Type B pancreatic cell (in vitro differentiated cells): Measurements from ENCODE around the gene SLC38A2. TPM values are rescaled to one million over a fixed set of nuclear protein-coding genes. Genes with fewer than 3 reads are reported as not detected.

Experiments used
- DNase-seq: peaks from one replicate; pipeline ENCODE4 v3.0.0; 2021; ENCODE audit warnings: mixed read lengths; ENCODE audit not compliant: unreplicated experiment; ENCODE audit errors: extremely low spot score
- H3K27ac Mint-ChIP-seq: 2 replicates; pipeline ENCODE4 v1.8.0; 2021; ENCODE audit warnings: mild to moderate bottlenecking, mixed read lengths
- H3K27me3 Mint-ChIP-seq: 2 replicates; pipeline ENCODE4 v1.8.0; 2021; ENCODE audit warnings: mixed read lengths
- H3K36me3 Mint-ChIP-seq: 2 replicates; pipeline ENCODE4 v1.8.0; 2021; ENCODE audit warnings: mixed read lengths
- H3K4me1 Mint-ChIP-seq: one replicate; pipeline ENCODE4 v1.8.0; 2021; ENCODE audit warnings: mixed read lengths; ENCODE audit not compliant: unreplicated experiment
- H3K4me3 Mint-ChIP-seq: 2 replicates; pipeline ENCODE4 v1.8.0; 2021; ENCODE audit warnings: mild to moderate bottlenecking, mixed read lengths
- H3K9me3 Mint-ChIP-seq: 2 replicates; pipeline ENCODE4 v1.8.0; 2021; ENCODE audit warnings: mixed read lengths
- CTCF ChIP-seq: fragments of 200-600 bp; sonication (generic); conservative IDR thresholded peaks from 2 replicates; pipeline ENCODE4 v1.5.0; 2021; ENCODE audit warnings: antibody characterized with exemption, mild to moderate bottlenecking
- total RNA-seq: library from RNA; stranded (reverse); gene quantifications from 2 replicates; pipeline ENCODE4 v1.2.1, GENCODE V29; 2021; ENCODE audit warnings: low replicate concordance

Gene SLC38A2
- total RNA-seq, 1 donor from 2014 or later: 204 TPM

- H3K9me3 Mint-ChIP-seq: peaks cover 3% of the 10 kb centered on the region
- TF ChIP-seq CTCF: no peak
- H3K4me1 Mint-ChIP-seq: no peaks in the 10 kb centered on the region
- H3K27me3 Mint-ChIP-seq: no peaks in the 10 kb centered on the region
- no peak overlapping the region for H3K27ac Mint-ChIP-seq
- no peak for DNase-seq
- no peak overlapping the region for H3K4me3 Mint-ChIP-seq
- no peaks in the 10 kb centered on the region for H3K36me3 Mint-ChIP-seq
Observed at GRCh38 chr12:46412857-46413256, 40.3 kb upstream of the SLC38A2 start.

- no peak overlapping the region for H3K27ac Mint-ChIP-seq
- no peaks in the 10 kb centered on the region for H3K4me1 Mint-ChIP-seq
- H3K36me3 Mint-ChIP-seq: no peaks in the 10 kb centered on the region
- no peak overlapping the region for H3K4me3 Mint-ChIP-seq
- H3K9me3 Mint-ChIP-seq: peaks cover 3% of the 10 kb centered on the region
- no peak for TF ChIP-seq CTCF
- DNase-seq: no peak
- no peaks in the 10 kb centered on the region for H3K27me3 Mint-ChIP-seq
Observed at GRCh38 chr12:46410495-46410894, 37.9 kb upstream of the SLC38A2 start.

- TF ChIP-seq CTCF: no peak
- no peaks in the 10 kb centered on the region for H3K27me3 Mint-ChIP-seq
- H3K27ac Mint-ChIP-seq: no peak overlapping the region
- DNase-seq: no peak
- H3K4me3 Mint-ChIP-seq: no peak overlapping the region
- H3K9me3 Mint-ChIP-seq: peaks cover 3% of the 10 kb centered on the region
- no peaks in the 10 kb centered on the region for H3K36me3 Mint-ChIP-seq
- H3K4me1 Mint-ChIP-seq: no peaks in the 10 kb centered on the region
Observed at GRCh38 chr12:46409974-46410373, 37.4 kb upstream of the SLC38A2 start.

- Mint-ChIP-seq H3K36me3 (no peaks in the 10 kb centered on the region), H3K27me3 (no peaks in the 10 kb centered on the region), H3K9me3 (peaks cover 3% of the 10 kb centered on the region), H3K4me1 (no peaks in the 10 kb centered on the region), H3K27ac (no peak overlapping the region), H3K4me3 (no peak overlapping the region)
- no peak for TF ChIP-seq CTCF
- DNase-seq: no peak
Observed at GRCh38 chr12:46409342-46409741, 36.8 kb upstream of the SLC38A2 start.

GRCh38 chr12:46408441-46408840 is 35.9 kb upstream of the SLC38A2 start:
- no peak overlapping the region for H3K27ac Mint-ChIP-seq
- no peak for TF ChIP-seq CTCF
- no peak overlapping the region for H3K4me3 Mint-ChIP-seq

GRCh38 chr12:46407361-46407760 is 34.8 kb upstream of the SLC38A2 start:
- H3K4me1 Mint-ChIP-seq: peaks cover 11% of the 10 kb centered on the region
- no peaks in the 10 kb centered on the region for H3K36me3 Mint-ChIP-seq
- H3K4me3 Mint-ChIP-seq: no peak overlapping the region
- peaks cover 3% of the 10 kb centered on the region for H3K9me3 Mint-ChIP-seq
- no peak overlapping the region for H3K27ac Mint-ChIP-seq
- DNase-seq: no peak
- TF ChIP-seq CTCF: no peak
- H3K27me3 Mint-ChIP-seq: no peaks in the 10 kb centered on the region

More at GRCh38 chr12:46408441-46408840, 35.9 kb upstream of the SLC38A2 start:
- DNase-seq: no peak
- Mint-ChIP-seq H3K9me3 (peaks cover 3% of the 10 kb centered on the region), H3K36me3 (no peaks in the 10 kb centered on the region), H3K4me1 (peaks cover under 1% of the 10 kb centered on the region), H3K27me3 (no peaks in the 10 kb centered on the region)
